K562 (cell line): ENCODE results near the gene CARD11. TPM values are rescaled to one million over a fixed set of nuclear protein-coding genes. Genes with fewer than 3 reads are reported as not detected.
A peak's percentile ranks its signal among the peaks of the same experiment; 100 is the strongest.

Source experiments
- BHLHE40 ChIP-seq: IDR thresholded peaks from 2 replicates; pipeline ENCODE4 v1.6.1; 2011; ENCODE audit warnings: low read length, improper control_type of control experiment
- CBX3 ChIP-seq, 2 experiments: IDR thresholded peaks; 1 replicate in 1 of 2; 2 replicates in 1 of 2; pipeline ENCODE4 v1.6.1; 2012; ENCODE audit warnings: inconsistent platforms in 2 of 2, low read length in 2 of 2, borderline replicate concordance in 1 of 2, control low read depth in 1 of 2
- CCAR2 ChIP-seq: fragments of 200-400 bp; formaldehyde crosslinking; IDR thresholded peaks from 2 replicates; pipeline ENCODE4 v1.6.1; 2017; ENCODE audit warnings: mild to moderate bottlenecking, low read depth, low read length
- ESRRA ChIP-seq: fragments of 450-650 bp; IDR thresholded peaks from 2 replicates; pipeline ENCODE4 v1.6.1; 2014; ENCODE audit warnings: low read depth, mild to moderate bottlenecking, moderate library complexity, borderline replicate concordance
- KAT8 ChIP-seq: fragments of 450-650 bp; IDR thresholded peaks from 2 replicates; pipeline ENCODE4 v1.6.1; 2016; ENCODE audit warnings: low read depth, mild to moderate bottlenecking
- KDM2B ChIP-seq: fragments of 250-450 bp; sonication (Bioruptor Pico); IDR thresholded peaks from 2 replicates; pipeline ENCODE4 v1.8.0; 2021; ENCODE audit warnings: mild to moderate bottlenecking, moderate library complexity
- SNIP1 ChIP-seq: fragments of 450-650 bp; IDR thresholded peaks from 2 replicates; pipeline ENCODE4 v1.7.1; 2017; ENCODE audit warnings: low read depth, mild to moderate bottlenecking
- THRAP3 ChIP-seq: fragments of 450-650 bp; IDR thresholded peaks from 2 replicates; pipeline ENCODE4 v1.6.1; 2016; ENCODE audit warnings: mild to moderate bottlenecking, inconsistent platforms, borderline replicate concordance
- TSC22D4 ChIP-seq: fragments of 450-650 bp; IDR thresholded peaks from 2 replicates; pipeline ENCODE4 v1.6.1; 2016; ENCODE audit warnings: missing genetic modification characterization, missing biosample characterization, control low read depth
- U2AF1 ChIP-seq: fragments of 200-400 bp; formaldehyde crosslinking; optimal IDR thresholded peaks from 2 replicates; pipeline ENCODE3; 2017; ENCODE audit warnings: mild to moderate bottlenecking, low read depth, low read length, moderate library complexity
- ZNF134 ChIP-seq: fragments of 250-450 bp; sonication (Bioruptor Pico); conservative IDR thresholded peaks from 2 replicates; pipeline ENCODE4 v1.4.0; 2020
- polyA plus RNA-seq, 8 experiments: library from polyadenylated mRNA; depleted of rRNA in 4 of 8; stranded (reverse) in 5 of 8; unstranded in 3 of 8; fragments of >200 nt; fragmentation: Nextera tagmentation in 2 of 8; fragmentation: Illumina TruSeq in 1 of 8; extraction: Ambion mirVana in 2 of 8; extraction: Trizol in 1 of 8; gene quantifications; 2 replicates each; pipeline versions ENCODE4 v1.2.1 to v1.2.3, GENCODE V29; 2011 to 2014; ENCODE audit warnings: inconsistent platforms in 1 of 8, missing spikeins in 1 of 8
- total RNA-seq, 7 experiments: library from RNA; depleted of rRNA in 6 of 7; stranded (reverse); fragments of >200 nt in 6 of 7; fragmentation: Illumina TruSeq in 2 of 7; extraction: Trizol in 2 of 7; gene quantifications; 2 replicates each; pipeline versions ENCODE4 v1.2.1 to v1.2.3, GENCODE V29; 2011 to 2021; ENCODE audit warnings: low replicate concordance in 1 of 7
- TF ChIP-seq, protein P1 (sequence below), 2 experiments: fragments of 450-650 bp; formaldehyde crosslinking in 1 of 2; IDR thresholded peaks; 2 replicates each; pipeline versions ENCODE4 v1.4.0 to v1.6.1; 2014 to 2020; ENCODE audit warnings: mild to moderate bottlenecking in 2 of 2, borderline replicate concordance in 1 of 2, low read depth in 1 of 2
- TF ChIP-seq, protein P2 (sequence below): fragments of 250-450 bp; sonication (Bioruptor Pico); IDR thresholded peaks from 2 replicates; pipeline ENCODE4 v1.4.0; 2020; ENCODE audit warnings: mild to moderate bottlenecking, moderate library complexity, borderline replicate concordance
- TF ChIP-seq, protein P3 (sequence below): sonication (generic); formaldehyde crosslinking; IDR thresholded peaks from 2 replicates; pipeline ENCODE4 v1.8.0; 2022; ENCODE audit warnings: mild to moderate bottlenecking, missing genetic modification reagents
- TF ChIP-seq, protein P4 (sequence below): fragments of 250-450 bp; sonication (Bioruptor Pico); IDR thresholded peaks from 2 replicates; pipeline ENCODE4 v1.8.0; 2022; ENCODE audit warnings: inconsistent platforms, mild to moderate bottlenecking, moderate library complexity, borderline replicate concordance

Gene CARD11
- total and polyA plus RNA-seq, 9 of the 15 experiments (the other 6 are each of a cell fraction or from before 2014, with no cell fraction given): 0.07 to 12.8 (median 5.7) TPM

DNA sequence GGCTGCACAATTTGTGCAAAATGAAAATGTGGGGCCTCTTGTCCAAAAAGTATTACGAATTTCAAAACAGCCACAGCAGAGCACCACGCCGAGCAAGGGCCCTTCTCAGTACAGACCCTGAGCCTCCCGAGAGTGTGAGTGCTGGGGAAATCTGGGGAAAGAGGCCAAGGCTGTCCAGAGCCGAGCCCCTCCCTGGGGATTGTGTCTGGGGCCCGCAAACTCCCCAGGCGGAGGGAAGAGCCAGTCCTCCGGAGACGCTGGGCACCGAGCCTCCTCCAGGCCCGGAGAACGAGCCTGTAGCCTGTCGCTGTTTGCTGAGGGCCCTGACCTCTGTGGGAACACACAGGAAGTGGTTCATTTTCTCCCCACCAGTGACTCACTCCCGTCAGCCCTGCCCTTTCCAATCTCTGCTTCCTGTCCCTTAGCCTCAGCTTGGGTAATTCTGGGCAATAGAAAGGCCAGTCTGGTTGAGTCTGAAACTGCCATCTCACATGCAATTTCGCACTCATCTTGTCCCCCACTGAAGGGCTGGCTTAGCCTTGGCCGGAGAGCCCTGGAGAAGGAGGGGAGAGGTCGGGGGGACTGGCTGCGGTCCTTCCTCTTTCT lies 180.1 kb downstream of the CARD11 start (continued):
- TF ChIP-seq BHLHE40 (no peak), KDM2B (no peak), TSC22D4 (tag) (no peak), CBX3 (IDR thresholded peaks at IDR 0.05; ENCODE audit: borderline replicate concordance in 1 of 2, low read length in 2 of 2) (peak in 1 of 2 experiments; percentile 78; a peak in 1 of 3 replicates), SNIP1 (no peak), KAT8 (no peak), U2AF1 (no peak), ESRRA (peak; percentile 47; the same call in 1 of the 2 replicates), CCAR2 (no peak), ZNF134 (CRISPR knock-in tag) (no peak), THRAP3 (no peak)
- TF ChIP-seq, protein P1, sequence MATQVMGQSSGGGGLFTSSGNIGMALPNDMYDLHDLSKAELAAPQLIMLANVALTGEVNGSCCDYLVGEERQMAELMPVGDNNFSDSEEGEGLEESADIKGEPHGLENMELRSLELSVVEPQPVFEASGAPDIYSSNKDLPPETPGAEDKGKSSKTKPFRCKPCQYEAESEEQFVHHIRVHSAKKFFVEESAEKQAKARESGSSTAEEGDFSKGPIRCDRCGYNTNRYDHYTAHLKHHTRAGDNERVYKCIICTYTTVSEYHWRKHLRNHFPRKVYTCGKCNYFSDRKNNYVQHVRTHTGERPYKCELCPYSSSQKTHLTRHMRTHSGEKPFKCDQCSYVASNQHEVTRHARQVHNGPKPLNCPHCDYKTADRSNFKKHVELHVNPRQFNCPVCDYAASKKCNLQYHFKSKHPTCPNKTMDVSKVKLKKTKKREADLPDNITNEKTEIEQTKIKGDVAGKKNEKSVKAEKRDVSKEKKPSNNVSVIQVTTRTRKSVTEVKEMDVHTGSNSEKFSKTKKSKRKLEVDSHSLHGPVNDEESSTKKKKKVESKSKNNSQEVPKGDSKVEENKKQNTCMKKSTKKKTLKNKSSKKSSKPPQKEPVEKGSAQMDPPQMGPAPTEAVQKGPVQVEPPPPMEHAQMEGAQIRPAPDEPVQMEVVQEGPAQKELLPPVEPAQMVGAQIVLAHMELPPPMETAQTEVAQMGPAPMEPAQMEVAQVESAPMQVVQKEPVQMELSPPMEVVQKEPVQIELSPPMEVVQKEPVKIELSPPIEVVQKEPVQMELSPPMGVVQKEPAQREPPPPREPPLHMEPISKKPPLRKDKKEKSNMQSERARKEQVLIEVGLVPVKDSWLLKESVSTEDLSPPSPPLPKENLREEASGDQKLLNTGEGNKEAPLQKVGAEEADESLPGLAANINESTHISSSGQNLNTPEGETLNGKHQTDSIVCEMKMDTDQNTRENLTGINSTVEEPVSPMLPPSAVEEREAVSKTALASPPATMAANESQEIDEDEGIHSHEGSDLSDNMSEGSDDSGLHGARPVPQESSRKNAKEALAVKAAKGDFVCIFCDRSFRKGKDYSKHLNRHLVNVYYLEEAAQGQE (IDR thresholded peaks at IDR 0.05; ENCODE audit: borderline replicate concordance): peak; percentile 12; the same call in 1 of the 2 replicates
- TF ChIP-seq, protein P1 (CRISPR knock-in tag; IDR thresholded peaks at IDR 0.05; ENCODE audit: low read depth): 0 out of 2 replicates have a peak, but pooled peaks have one; percentile 35
- TF ChIP-seq, protein P2, sequence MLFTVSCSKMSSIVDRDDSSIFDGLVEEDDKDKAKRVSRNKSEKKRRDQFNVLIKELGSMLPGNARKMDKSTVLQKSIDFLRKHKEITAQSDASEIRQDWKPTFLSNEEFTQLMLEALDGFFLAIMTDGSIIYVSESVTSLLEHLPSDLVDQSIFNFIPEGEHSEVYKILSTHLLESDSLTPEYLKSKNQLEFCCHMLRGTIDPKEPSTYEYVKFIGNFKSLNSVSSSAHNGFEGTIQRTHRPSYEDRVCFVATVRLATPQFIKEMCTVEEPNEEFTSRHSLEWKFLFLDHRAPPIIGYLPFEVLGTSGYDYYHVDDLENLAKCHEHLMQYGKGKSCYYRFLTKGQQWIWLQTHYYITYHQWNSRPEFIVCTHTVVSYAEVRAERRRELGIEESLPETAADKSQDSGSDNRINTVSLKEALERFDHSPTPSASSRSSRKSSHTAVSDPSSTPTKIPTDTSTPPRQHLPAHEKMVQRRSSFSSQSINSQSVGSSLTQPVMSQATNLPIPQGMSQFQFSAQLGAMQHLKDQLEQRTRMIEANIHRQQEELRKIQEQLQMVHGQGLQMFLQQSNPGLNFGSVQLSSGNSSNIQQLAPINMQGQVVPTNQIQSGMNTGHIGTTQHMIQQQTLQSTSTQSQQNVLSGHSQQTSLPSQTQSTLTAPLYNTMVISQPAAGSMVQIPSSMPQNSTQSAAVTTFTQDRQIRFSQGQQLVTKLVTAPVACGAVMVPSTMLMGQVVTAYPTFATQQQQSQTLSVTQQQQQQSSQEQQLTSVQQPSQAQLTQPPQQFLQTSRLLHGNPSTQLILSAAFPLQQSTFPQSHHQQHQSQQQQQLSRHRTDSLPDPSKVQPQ (CRISPR knock-in tag): no peak
- TF ChIP-seq, protein P3, sequence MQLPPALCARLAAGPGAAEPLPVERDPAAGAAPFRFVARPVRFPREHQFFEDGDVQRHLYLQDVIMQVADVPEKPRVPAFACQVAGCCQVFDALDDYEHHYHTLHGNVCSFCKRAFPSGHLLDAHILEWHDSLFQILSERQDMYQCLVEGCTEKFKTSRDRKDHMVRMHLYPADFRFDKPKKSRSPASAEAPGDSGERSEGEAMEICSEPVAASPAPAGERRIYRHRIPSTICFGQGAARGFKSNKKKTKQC (CRISPR knock-in tag): no peak
- TF ChIP-seq, protein P4, sequence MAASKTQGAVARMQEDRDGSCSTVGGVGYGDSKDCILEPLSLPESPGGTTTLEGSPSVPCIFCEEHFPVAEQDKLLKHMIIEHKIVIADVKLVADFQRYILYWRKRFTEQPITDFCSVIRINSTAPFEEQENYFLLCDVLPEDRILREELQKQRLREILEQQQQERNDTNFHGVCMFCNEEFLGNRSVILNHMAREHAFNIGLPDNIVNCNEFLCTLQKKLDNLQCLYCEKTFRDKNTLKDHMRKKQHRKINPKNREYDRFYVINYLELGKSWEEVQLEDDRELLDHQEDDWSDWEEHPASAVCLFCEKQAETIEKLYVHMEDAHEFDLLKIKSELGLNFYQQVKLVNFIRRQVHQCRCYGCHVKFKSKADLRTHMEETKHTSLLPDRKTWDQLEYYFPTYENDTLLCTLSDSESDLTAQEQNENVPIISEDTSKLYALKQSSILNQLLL (CRISPR knock-in tag): no peak
